Measurements from ENCODE around the gene ZSCAN18. TPM values are rescaled to one million over a fixed set of nuclear protein-coding genes. Genes with fewer than 3 reads are reported as not detected.

The ZSCAN18 gene
- polyA plus RNA-seq, 4 donors = 6.3 to 58.1 (median 18.5) TPM

GRCh38 chr19:58084596-58085347 lies 13.3 kb downstream of the ZSCAN18 start:
- peaks cover 6 to 94% of the 10 kb centered on the region in 2 donors for H3K9me3 ChIP-seq (ENCODE audit: control insufficient read depth in 2 of 2, insufficient read depth in 1 of 2, low read depth in 1 of 2, low read length in 1 of 2)

GRCh38 chr19:58083021-58083420 lies 15.0 kb downstream of the ZSCAN18 start:
- Histone ChIP-seq H3K27ac (ENCODE audit: low read depth in 1 of 3, low read length in 2 of 3) (no peak overlapping the region), H3K4me1 (ENCODE audit: control insufficient read depth in 3 of 3, insufficient read depth in 2 of 3, low read depth in 1 of 3, low read length in 2 of 3) (no peaks in the 10 kb centered on the region), H3K4me3 (ENCODE audit: low read depth in 1 of 3, low read length in 3 of 3) (no peak overlapping the region), H3K27me3 (ENCODE audit: control insufficient read depth in 3 of 3, insufficient read depth in 3 of 3, low read length in 3 of 3) (no peaks in the 10 kb centered on the region), H3K36me3 (ENCODE audit: control insufficient read depth in 3 of 3, insufficient read depth in 2 of 3, low read depth in 1 of 3, low read length in 3 of 3) (peaks cover 0 to 45% (median 4%) of the 10 kb centered on the region in 3 donors), H3K9me3 (ENCODE audit: control insufficient read depth in 2 of 2, insufficient read depth in 1 of 2, low read depth in 1 of 2, low read length in 1 of 2) (peaks cover 4 to 93% of the 10 kb centered on the region in 2 donors)
- DNase-seq = no peak
- no peak for FAIRE-seq
- WGBS, 3 donors = 94 to 97% (median 97%) methylated on average over 3 of the region's 3 CpGs

More at GRCh38 chr19:58084596-58085347, 13.3 kb downstream of the ZSCAN18 start:
- Histone ChIP-seq H3K27me3 (ENCODE audit: control insufficient read depth in 3 of 3, insufficient read depth in 3 of 3, low read length in 3 of 3) (no peaks in the 10 kb centered on the region), H3K36me3 (ENCODE audit: control insufficient read depth in 3 of 3, insufficient read depth in 2 of 3, low read depth in 1 of 3, low read length in 3 of 3) (peaks cover 0 to 55% (median 4%) of the 10 kb centered on the region in 3 donors), H3K4me1 (ENCODE audit: control insufficient read depth in 3 of 3, insufficient read depth in 2 of 3, low read depth in 1 of 3, low read length in 2 of 3) (no peaks in the 10 kb centered on the region), H3K4me3 (ENCODE audit: low read depth in 1 of 3, low read length in 3 of 3) (no peak overlapping the region), H3K27ac (ENCODE audit: low read depth in 1 of 3, low read length in 2 of 3) (no peak overlapping the region)
- DNase-seq (no peak), FAIRE-seq (no peak)
- WGBS, 3 donors = 97 to 98% (median 97%) methylated on average over 55 to 69 of the region's 69 CpGs

- H3K9me3 ChIP-seq (ENCODE audit: control insufficient read depth in 2 of 2, insufficient read depth in 1 of 2, low read depth in 1 of 2, low read length in 1 of 2) = peaks cover 0 to 85% of the 10 kb centered on the region in 2 donors
- FAIRE-seq (no peak), DNase-seq (no peak)
- no peaks in the 10 kb centered on the region for H3K27me3 ChIP-seq (ENCODE audit: control insufficient read depth in 3 of 3, insufficient read depth in 3 of 3, low read length in 3 of 3)
- H3K27ac ChIP-seq (ENCODE audit: low read depth in 1 of 3, low read length in 2 of 3) = no peak overlapping the region
- H3K4me3 ChIP-seq (ENCODE audit: low read depth in 1 of 3, low read length in 3 of 3) = no peak overlapping the region
- WGBS, 3 donors = 89 to 94% (median 92%) methylated on average over 10 of the region's 10 CpGs
- H3K36me3 ChIP-seq (ENCODE audit: control insufficient read depth in 3 of 3, insufficient read depth in 2 of 3, low read depth in 1 of 3, low read length in 3 of 3) = peaks cover 0 to 13% (median 4%) of the 10 kb centered on the region in 3 donors
- no peaks in the 10 kb centered on the region for H3K4me1 ChIP-seq (ENCODE audit: control insufficient read depth in 3 of 3, insufficient read depth in 2 of 3, low read depth in 1 of 3, low read length in 2 of 3)
Observed at GRCh38 chr19:58079792-58080191, 18.2 kb downstream of the ZSCAN18 start.

- 96 to 98% (median 97%) methylated on average over 14 to 15 of the region's 15 CpGs for WGBS, 3 donors
- DNase-seq (no peak), FAIRE-seq (no peak)
- peaks cover 0 to 35% (median 3%) of the 10 kb centered on the region in 3 donors for H3K36me3 ChIP-seq (ENCODE audit: control insufficient read depth in 3 of 3, insufficient read depth in 2 of 3, low read depth in 1 of 3, low read length in 3 of 3)
- no peaks in the 10 kb centered on the region for H3K4me1 ChIP-seq (ENCODE audit: control insufficient read depth in 3 of 3, insufficient read depth in 2 of 3, low read depth in 1 of 3, low read length in 2 of 3)
- H3K9me3 ChIP-seq (ENCODE audit: control insufficient read depth in 2 of 2, insufficient read depth in 1 of 2, low read depth in 1 of 2, low read length in 1 of 2) = peaks cover 3 to 84% of the 10 kb centered on the region in 2 donors
- no peak overlapping the region for H3K4me3 ChIP-seq (ENCODE audit: low read depth in 1 of 3, low read length in 3 of 3)
- no peak overlapping the region for H3K27ac ChIP-seq (ENCODE audit: low read depth in 1 of 3, low read length in 2 of 3)
- no peaks in the 10 kb centered on the region for H3K27me3 ChIP-seq (ENCODE audit: control insufficient read depth in 3 of 3, insufficient read depth in 3 of 3, low read length in 3 of 3)
Observed at GRCh38 chr19:58067240-58067912, 30.7 kb downstream of the ZSCAN18 start.

GRCh38 chr19:58063712-58064111 lies 34.3 kb downstream of the ZSCAN18 start:
- H3K9me3 ChIP-seq (ENCODE audit: control insufficient read depth in 2 of 2, insufficient read depth in 1 of 2, low read depth in 1 of 2, low read length in 1 of 2) = peaks cover 3 to 79% of the 10 kb centered on the region in 2 donors
- FAIRE-seq = no peak
- H3K27ac ChIP-seq (ENCODE audit: low read depth in 1 of 3, low read length in 2 of 3) = no peak overlapping the region
- H3K4me3 ChIP-seq (ENCODE audit: low read depth in 1 of 3, low read length in 3 of 3) = no peak overlapping the region
- WGBS, 3 donors = 92 to 94% (median 92%) methylated on average over 3 of the region's 3 CpGs
- DNase-seq = no peak
- H3K36me3 ChIP-seq (ENCODE audit: control insufficient read depth in 3 of 3, insufficient read depth in 2 of 3, low read depth in 1 of 3, low read length in 3 of 3) = peaks cover 0 to 38% (median 3%) of the 10 kb centered on the region in 3 donors
- no peaks in the 10 kb centered on the region for H3K27me3 ChIP-seq (ENCODE audit: control insufficient read depth in 3 of 3, insufficient read depth in 3 of 3, low read length in 3 of 3)
- H3K4me1 ChIP-seq (ENCODE audit: control insufficient read depth in 3 of 3, insufficient read depth in 2 of 3, low read depth in 1 of 3, low read length in 2 of 3) = peaks cover 0 to 4% (median 0%) of the 10 kb centered on the region in 3 donors

- FAIRE-seq = no peak
- Histone ChIP-seq H3K27ac (ENCODE audit: low read depth in 1 of 3, low read length in 2 of 3) (peak overlapping the region in 1 of 3 donors; percentile 94), H3K27me3 (ENCODE audit: control insufficient read depth in 3 of 3, insufficient read depth in 3 of 3, low read length in 3 of 3) (no peaks in the 10 kb centered on the region), H3K4me3 (ENCODE audit: low read depth in 1 of 3, low read length in 3 of 3) (peak overlapping the region in 1 of 3 donors; percentile 85), H3K36me3 (ENCODE audit: control insufficient read depth in 3 of 3, insufficient read depth in 2 of 3, low read depth in 1 of 3, low read length in 3 of 3) (peaks cover 0 to 20% (median 0%) of the 10 kb centered on the region in 3 donors), H3K4me1 (ENCODE audit: control insufficient read depth in 3 of 3, insufficient read depth in 2 of 3, low read depth in 1 of 3, low read length in 2 of 3) (peaks cover 0 to 7% (median 0%) of the 10 kb centered on the region in 3 donors), H3K9me3 (ENCODE audit: control insufficient read depth in 2 of 2, insufficient read depth in 1 of 2, low read depth in 1 of 2, low read length in 1 of 2) (peaks cover 0 to 69% of the 10 kb centered on the region in 2 donors)
- WGBS, 3 donors = 71 to 91% (median 91%) methylated on average over 22 to 24 of the region's 24 CpGs
- no peak for DNase-seq
Observed at GRCh38 chr19:58060231-58060630, 37.8 kb downstream of the ZSCAN18 start.

- H3K4me1 ChIP-seq (ENCODE audit: control insufficient read depth in 3 of 3, insufficient read depth in 2 of 3, low read depth in 1 of 3, low read length in 2 of 3) = peaks cover 0 to 7% (median 0%) of the 10 kb centered on the region in 3 donors
- no peaks in the 10 kb centered on the region for H3K27me3 ChIP-seq (ENCODE audit: control insufficient read depth in 3 of 3, insufficient read depth in 3 of 3, low read length in 3 of 3)
- peak overlapping the region; percentile 51 to 85 (median 79) for H3K4me3 ChIP-seq (ENCODE audit: low read depth in 1 of 3, low read length in 3 of 3)
- H3K9me3 ChIP-seq (ENCODE audit: control insufficient read depth in 2 of 2, insufficient read depth in 1 of 2, low read depth in 1 of 2, low read length in 1 of 2) = peaks cover 0 to 66% of the 10 kb centered on the region in 2 donors
- no peak for DNase-seq
- H3K27ac ChIP-seq (ENCODE audit: low read depth in 1 of 3, low read length in 2 of 3) = peak overlapping the region in 2 of 3 donors; percentile 82 to 94
- FAIRE-seq = no peak
- 10 to 49% (median 47%) methylated on average over 27 to 28 of the region's 28 CpGs for WGBS, 3 donors
- peaks cover 0 to 17% (median 0%) of the 10 kb centered on the region in 3 donors for H3K36me3 ChIP-seq (ENCODE audit: control insufficient read depth in 3 of 3, insufficient read depth in 2 of 3, low read depth in 1 of 3, low read length in 3 of 3)
Observed at GRCh38 chr19:58059671-58060078, 38.4 kb downstream of the ZSCAN18 start.

GRCh38 chr19:58059003-58059670 lies 38.9 kb downstream of the ZSCAN18 start, which contains the start of gene ZNF135:
ZNF135 (plus strand) TSS chr19:58059282; CDS start chr19:58060003, 721 bp downstream.
- DNase-seq = peak; percentile 66 to 96
- peaks cover 0 to 66% of the 10 kb centered on the region in 2 donors for H3K9me3 ChIP-seq (ENCODE audit: control insufficient read depth in 2 of 2, insufficient read depth in 1 of 2, low read depth in 1 of 2, low read length in 1 of 2)
- no peaks in the 10 kb centered on the region for H3K27me3 ChIP-seq (ENCODE audit: control insufficient read depth in 3 of 3, insufficient read depth in 3 of 3, low read length in 3 of 3)
- H3K4me1 ChIP-seq (ENCODE audit: control insufficient read depth in 3 of 3, insufficient read depth in 2 of 3, low read depth in 1 of 3, low read length in 2 of 3) = peaks cover 0 to 7% (median 0%) of the 10 kb centered on the region in 3 donors
- H3K4me3 ChIP-seq (ENCODE audit: low read depth in 1 of 3, low read length in 3 of 3) = peak within 1 kb of the TSS; percentile 51 to 85 (median 79)
- 2 to 9% (median 3%) methylated on average over 41 to 62 of the region's 62 CpGs for WGBS, 3 donors
- no peak for FAIRE-seq
- peak within 1 kb of the TSS in 2 of 3 donors; percentile 82 to 94 for H3K27ac ChIP-seq (ENCODE audit: low read depth in 1 of 3, low read length in 2 of 3)
- H3K36me3 ChIP-seq (ENCODE audit: control insufficient read depth in 3 of 3, insufficient read depth in 2 of 3, low read depth in 1 of 3, low read length in 3 of 3) = peaks cover 0 to 14% (median 0%) of the 10 kb centered on the region in 3 donors
